CD4-positive, alpha-beta T cell (primary cell): ENCODE data around the gene NXNL2. TPM values are rescaled to one million over a fixed set of nuclear protein-coding genes. Genes with fewer than 3 reads are reported as not detected.

ENCODE experiments used
- ATAC-seq: fragments of 200-7000 bp; cut with Tn5 transposase; one replicate; pipeline ENCODE4 v1.10.0; 2022; ENCODE audit warnings: mild to moderate bottlenecking; ENCODE audit not compliant: poor library complexity
- CTCF ChIA-PET: fragments of 350-600 bp; sonication (Branson Sonifier 250); formaldehyde crosslinking; loops from one replicate; lab custom pipeline; 2021; ENCODE audit warnings: antibody characterized with exemption, inconsistent platforms; lab: Charles Lee
- POLR2A ChIA-PET: fragments of 350-600 bp; sonication (Branson Sonifier 250); formaldehyde crosslinking; loops from one replicate; lab custom pipeline; 2021; ENCODE audit warnings: antibody characterized with exemption, inconsistent platforms; lab: Charles Lee
- DNase-seq, 14 experiments: peaks; one replicate each; pipeline ENCODE4 v3.0.0-alpha.2; 2013 to 2020; ENCODE audit warnings: mixed read lengths in 2 of 14
- H3K27ac ChIP-seq, 2 donors: one replicate each; pipeline versions ENCODE4 v1.5.1 to v1.7.0; 2013; ENCODE audit warnings: low read length in 2 of 2, low read depth in 1 of 2, mild to moderate bottlenecking in 1 of 2
- H3K27me3 ChIP-seq, 2 experiments: 1 replicate in 1 of 2; 2 replicates in 1 of 2; pipeline versions ENCODE4 v1.6.1 to v1.7.0; 2013; ENCODE audit warnings: low read length in 2 of 2, control low read depth in 1 of 2, mild to moderate bottlenecking in 1 of 2, moderate library complexity in 1 of 2; ENCODE audit not compliant: insufficient read depth in 2 of 2, control insufficient read depth in 1 of 2
- H3K36me3 ChIP-seq: one replicate; pipeline ENCODE4 v1.6.1; 2013; ENCODE audit warnings: low read length, control low read depth; ENCODE audit not compliant: insufficient read depth
- H3K4me1 ChIP-seq: one replicate; pipeline ENCODE4 v1.6.1; 2013; ENCODE audit warnings: low read length, control low read depth; ENCODE audit not compliant: insufficient read depth
- H3K4me3 ChIP-seq: one replicate; pipeline ENCODE4 v1.5.1; 2013; ENCODE audit warnings: mild to moderate bottlenecking, low read length, moderate library complexity
- H3K9me3 ChIP-seq, 2 experiments: 1 replicate in 1 of 2; 2 replicates in 1 of 2; pipeline versions ENCODE4 v1.6.1 to v1.7.0; 2013; ENCODE audit warnings: low read length in 2 of 2, mild to moderate bottlenecking in 2 of 2, control low read depth in 1 of 2, moderate library complexity in 1 of 2; ENCODE audit not compliant: control insufficient read depth in 1 of 2, insufficient read depth in 1 of 2
- H3K27ac Mint-ChIP-seq: one replicate; pipeline ENCODE4 v1.8.0; 2020; ENCODE audit warnings: mixed read lengths
- H3K27me3 Mint-ChIP-seq: one replicate; pipeline ENCODE4 v1.8.0; 2021; ENCODE audit warnings: mixed read lengths
- H3K36me3 Mint-ChIP-seq: one replicate; pipeline ENCODE4 v1.8.0; 2021; ENCODE audit warnings: low read depth, mixed read lengths
- H3K4me1 Mint-ChIP-seq: one replicate; pipeline ENCODE4 v1.8.0; 2021; ENCODE audit warnings: low read depth, mixed read lengths
- H3K4me3 Mint-ChIP-seq: one replicate; pipeline ENCODE4 v1.8.0; 2020; ENCODE audit warnings: mild to moderate bottlenecking, mixed read lengths
- H3K9me3 Mint-ChIP-seq: one replicate; pipeline ENCODE4 v1.8.0; 2020; ENCODE audit warnings: mixed read lengths
- intact Hi-C, 2 experiments: fragments of 100-400 bp; cut with DNase I in 1 of 2; cut with micrococcal nuclease in 1 of 2; formaldehyde crosslinking; loops; one replicate each; pipeline versions ENCODE4 v1.15.1 to v1.9.0; 2023 to 2025; cut with DNase I, micrococcal nuclease
- total RNA-seq, 174 experiments: library from RNA in 2 of 174; stranded (reverse) in 2 of 174; gene quantifications; one replicate each; pipeline ENCODE4 v1.2.3 and lab custom pipeline; 2021 to 2026
- TF ChIP-seq, protein P1 (sequence below): fragments of 200-600 bp; IDR thresholded peaks from one replicate; pipeline ENCODE4 v1.8.0; 2022; ENCODE audit warnings: antibody characterized with exemption, mild to moderate bottlenecking

NXNL2 gene
- total RNA-seq, 2 experiments from 2014 or later = not detected

DNA sequence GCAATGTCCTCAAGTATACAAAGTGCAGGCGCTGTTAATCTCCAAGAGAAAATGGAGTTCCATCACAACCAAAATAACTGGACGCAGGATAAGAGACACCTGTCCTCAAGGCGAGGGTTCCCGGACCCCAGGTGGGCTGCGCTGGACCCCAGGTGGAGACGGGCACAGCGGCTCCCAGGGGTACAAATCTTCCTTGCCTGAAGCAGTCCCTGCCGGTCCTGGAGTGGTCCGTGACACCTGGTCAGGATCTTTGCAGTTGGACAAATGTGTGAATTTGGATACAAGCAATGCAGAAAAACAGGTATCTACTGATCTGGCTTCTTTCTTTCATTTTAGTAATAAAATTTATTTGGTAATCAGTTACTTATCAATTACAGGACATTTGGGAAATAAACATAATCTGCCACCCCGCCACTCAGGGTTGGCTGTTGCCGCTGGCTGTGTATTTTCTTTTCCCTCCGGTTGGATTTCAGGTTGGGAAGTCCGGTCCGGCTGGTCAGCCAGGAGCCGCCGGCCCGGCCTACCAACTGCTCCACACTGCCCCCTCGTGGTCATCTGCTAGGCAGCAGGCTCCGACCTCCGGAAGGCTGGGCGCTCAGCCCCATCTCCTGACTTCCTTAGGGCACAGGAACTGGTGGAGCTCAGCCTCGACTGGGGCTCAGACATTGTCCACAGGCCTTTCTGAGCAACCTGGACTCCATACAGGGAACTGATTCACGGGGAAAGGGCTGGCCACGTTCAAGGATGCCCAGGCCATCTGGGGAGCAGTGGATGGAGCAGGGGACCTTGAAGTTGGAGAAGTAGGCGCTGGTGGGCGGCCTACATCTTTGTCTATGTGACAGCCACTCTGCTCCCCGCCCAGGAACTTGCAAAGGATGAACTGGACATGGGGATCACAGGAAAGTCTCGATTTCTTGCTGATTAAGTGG, 43.4 kb downstream of the NXNL2 start:
- H3K27me3 Mint-ChIP-seq = peaks cover 11% of the 10 kb centered on the region
- Histone ChIP-seq H3K27me3 (peaks cover 0 to 4% of the 10 kb centered on the region in 2 experiments), H3K27ac (no peak overlapping the region), H3K36me3 (no peaks in the 10 kb centered on the region), H3K9me3 (no peaks in the 10 kb centered on the region), H3K4me3 (no peak overlapping the region), H3K4me1 (peaks cover 9% of the 10 kb centered on the region)
- no peak overlapping the region for H3K27ac Mint-ChIP-seq
- intact Hi-C loops = loop anchor here (1.0 to 5.0 kb wide), 6 partner anchors 404 to 1241 kb away; no protein-coding TSS in a partner anchor
- H3K4me3 Mint-ChIP-seq = no peak overlapping the region
- DNase-seq (peak; percentile 32 to 77 (median 54)), ATAC-seq (no peak)
- no peaks in the 10 kb centered on the region for H3K4me1 Mint-ChIP-seq
- H3K9me3 Mint-ChIP-seq = no peaks in the 10 kb centered on the region
- ChIA-PET POLR2A (interaction anchor here (0.5 kb wide), 1 partner anchor 408 kb away, joined by 3 read pairs; no protein-coding TSS in a partner anchor), CTCF (no interaction called here)
- TF ChIP-seq, protein P1, sequence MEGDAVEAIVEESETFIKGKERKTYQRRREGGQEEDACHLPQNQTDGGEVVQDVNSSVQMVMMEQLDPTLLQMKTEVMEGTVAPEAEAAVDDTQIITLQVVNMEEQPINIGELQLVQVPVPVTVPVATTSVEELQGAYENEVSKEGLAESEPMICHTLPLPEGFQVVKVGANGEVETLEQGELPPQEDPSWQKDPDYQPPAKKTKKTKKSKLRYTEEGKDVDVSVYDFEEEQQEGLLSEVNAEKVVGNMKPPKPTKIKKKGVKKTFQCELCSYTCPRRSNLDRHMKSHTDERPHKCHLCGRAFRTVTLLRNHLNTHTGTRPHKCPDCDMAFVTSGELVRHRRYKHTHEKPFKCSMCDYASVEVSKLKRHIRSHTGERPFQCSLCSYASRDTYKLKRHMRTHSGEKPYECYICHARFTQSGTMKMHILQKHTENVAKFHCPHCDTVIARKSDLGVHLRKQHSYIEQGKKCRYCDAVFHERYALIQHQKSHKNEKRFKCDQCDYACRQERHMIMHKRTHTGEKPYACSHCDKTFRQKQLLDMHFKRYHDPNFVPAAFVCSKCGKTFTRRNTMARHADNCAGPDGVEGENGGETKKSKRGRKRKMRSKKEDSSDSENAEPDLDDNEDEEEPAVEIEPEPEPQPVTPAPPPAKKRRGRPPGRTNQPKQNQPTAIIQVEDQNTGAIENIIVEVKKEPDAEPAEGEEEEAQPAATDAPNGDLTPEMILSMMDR = peak; percentile 97
- H3K36me3 Mint-ChIP-seq = no peaks in the 10 kb centered on the region

DNA sequence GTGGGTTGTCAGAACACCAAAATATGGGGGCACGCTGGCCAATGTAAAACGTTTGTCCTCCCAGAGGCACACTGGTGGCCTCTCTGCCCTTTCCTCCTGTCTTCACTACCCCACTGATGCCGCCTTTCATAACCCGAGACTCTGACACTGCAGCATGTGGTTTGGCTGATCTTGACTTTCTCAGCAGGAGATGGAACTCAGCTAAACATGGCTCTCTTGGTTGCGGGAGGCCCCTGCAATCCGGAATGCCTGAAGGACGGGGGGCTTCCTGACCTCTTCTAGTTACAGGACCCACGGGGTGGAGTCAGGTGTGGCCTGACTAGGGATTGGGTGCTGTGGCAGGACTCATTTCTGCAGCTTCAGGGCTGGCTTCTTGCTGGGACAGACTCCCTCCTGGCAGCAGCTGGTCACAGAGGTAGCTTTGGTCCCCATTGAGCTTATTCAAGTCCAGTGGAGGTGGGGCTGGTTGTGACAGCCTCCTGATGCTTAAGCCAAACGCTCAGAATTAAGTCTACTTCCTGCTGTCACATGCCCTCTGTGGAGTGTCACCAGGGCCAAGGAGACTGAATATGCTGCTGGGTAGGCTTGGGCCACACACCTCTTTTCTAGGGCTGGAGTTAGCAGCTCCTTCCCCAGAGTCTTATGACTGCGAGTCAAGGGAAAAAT, 44.2 kb downstream of the NXNL2 start:
- TF ChIP-seq, protein P1 = no peak
- CTCF ChIA-PET = no interaction called here
- H3K27ac Mint-ChIP-seq = no peak overlapping the region

DNA sequence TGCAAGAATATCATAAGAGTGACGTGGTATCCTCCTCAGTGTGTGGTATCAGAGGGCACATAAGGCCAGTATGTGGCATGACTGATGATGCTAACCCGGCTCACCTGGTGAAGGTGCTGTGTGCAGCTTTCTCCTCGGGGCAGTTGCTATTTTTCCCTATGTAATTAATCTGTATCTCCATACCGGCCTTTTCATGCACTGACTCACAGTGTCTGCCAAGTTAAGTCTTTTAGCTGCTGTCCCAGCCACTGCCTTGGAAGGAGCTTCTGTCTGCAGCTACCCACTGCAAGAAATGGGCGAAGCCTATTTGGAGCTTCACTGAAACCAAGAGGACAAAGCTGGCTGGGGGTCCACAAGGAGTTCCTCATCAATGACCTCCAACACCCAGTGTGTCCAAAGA, 46.0 kb downstream of the NXNL2 start:
- H3K36me3 Mint-ChIP-seq = no peaks in the 10 kb centered on the region
- Histone ChIP-seq H3K36me3 (no peaks in the 10 kb centered on the region), H3K27ac (no peak overlapping the region), H3K4me1 (peaks cover 9% of the 10 kb centered on the region), H3K4me3 (no peak overlapping the region), H3K27me3 (peaks cover 0 to 4% of the 10 kb centered on the region in 2 experiments), H3K9me3 (no peaks in the 10 kb centered on the region)
- peaks cover 11% of the 10 kb centered on the region for H3K4me1 Mint-ChIP-seq
- ChIA-PET POLR2A (no interaction called here), CTCF (interaction anchor here (0.7 kb wide), 1 partner anchor 462 kb away, joined by 3 read pairs; no protein-coding TSS in a partner anchor)
- TF ChIP-seq, protein P1 = no peak
- no peaks in the 10 kb centered on the region for H3K27me3 Mint-ChIP-seq
- no peak overlapping the region for H3K27ac Mint-ChIP-seq
- intact Hi-C loops = no loop called here
- H3K9me3 Mint-ChIP-seq = no peaks in the 10 kb centered on the region
- no peak overlapping the region for H3K4me3 Mint-ChIP-seq
- ATAC-seq = no peak
- DNase-seq = no peak

More for the DNA sequence above, 44.2 kb downstream of the NXNL2 start:
- no peak for ATAC-seq
- Histone ChIP-seq H3K9me3 (no peaks in the 10 kb centered on the region), H3K36me3 (no peaks in the 10 kb centered on the region), H3K4me3 (no peak overlapping the region), H3K4me1 (peaks cover 9% of the 10 kb centered on the region), H3K27ac (no peak overlapping the region), H3K27me3 (peaks cover 0 to 4% of the 10 kb centered on the region in 2 experiments)
- POLR2A ChIA-PET = interaction anchor here (0.5 kb wide), 1 partner anchor 409 kb away, joined by 3 read pairs; no protein-coding TSS in a partner anchor
- intact Hi-C loops = loop anchor here (2.0 to 5.0 kb wide), 4 partner anchors 472 to 1242 kb away; no protein-coding TSS in a partner anchor
- DNase-seq = no peak
- peaks cover 6% of the 10 kb centered on the region for H3K27me3 Mint-ChIP-seq
- no peak overlapping the region for H3K4me3 Mint-ChIP-seq
- peaks cover 8% of the 10 kb centered on the region for H3K4me1 Mint-ChIP-seq
- no peaks in the 10 kb centered on the region for H3K9me3 Mint-ChIP-seq
- no peaks in the 10 kb centered on the region for H3K36me3 Mint-ChIP-seq
